GM19238 (cell line): ENCODE measurements around the gene CNTNAP2.

Source experiments
- DNase-seq: peaks from one replicate; pipeline ENCODE4 v3.0.0; 2011; ENCODE audit warnings: low spot score; ENCODE audit not compliant: insufficient read length

Gene CNTNAP2

GRCh38 chr7:148371280-148371937 is 2254.8 kb downstream of the CNTNAP2 start:
- no peak for DNase-seq

GRCh38 chr7:148374396-148375259 is 2258.0 kb downstream of the CNTNAP2 start:
- no peak for DNase-seq

- DNase-seq, result no peak
These were observed 2263.1 kb downstream of the CNTNAP2 start for GRCh38 chr7:148379677-148380076.

- no peak for DNase-seq
These were observed 2264.2 kb downstream of the CNTNAP2 start for GRCh38 chr7:148380596-148381419.

GRCh38 chr7:148382596-148382995 is 2266.0 kb downstream of the CNTNAP2 start:
- DNase-seq, result no peak

- DNase-seq, result no peak
These were observed 2267.1 kb downstream of the CNTNAP2 start for GRCh38 chr7:148383651-148384050.

GRCh38 chr7:148385009-148385682 is 2268.5 kb downstream of the CNTNAP2 start:
- no peak for DNase-seq

- DNase-seq, result no peak
These were observed 2273.8 kb downstream of the CNTNAP2 start for GRCh38 chr7:148390381-148390780.

- DNase-seq, result no peak
These were observed 2275.0 kb downstream of the CNTNAP2 start for GRCh38 chr7:148391591-148391990.

- no peak for DNase-seq
These were observed 2278.0 kb downstream of the CNTNAP2 start for GRCh38 chr7:148394582-148394981.

GRCh38 chr7:148395352-148395811 is 2278.8 kb downstream of the CNTNAP2 start:
- no peak for DNase-seq

GRCh38 chr7:148395990-148396716 is 2279.6 kb downstream of the CNTNAP2 start:
- DNase-seq, result no peak

- no peak for DNase-seq
These were observed 2280.5 kb downstream of the CNTNAP2 start for GRCh38 chr7:148397056-148397455.

- DNase-seq, result no peak
These were observed 2280.9 kb downstream of the CNTNAP2 start for GRCh38 chr7:148397551-148397950.

- no peak for DNase-seq
These were observed 2281.4 kb downstream of the CNTNAP2 start for GRCh38 chr7:148397985-148398384.

GRCh38 chr7:148398844-148399365 is 2282.3 kb downstream of the CNTNAP2 start:
- no peak for DNase-seq

GRCh38 chr7:148400101-148400500 is 2283.5 kb downstream of the CNTNAP2 start:
- no peak for DNase-seq

- no peak for DNase-seq
These were observed 2285.6 kb downstream of the CNTNAP2 start for GRCh38 chr7:148402159-148402558.

GRCh38 chr7:148403466-148403993 is 2286.9 kb downstream of the CNTNAP2 start:
- DNase-seq, result no peak

GRCh38 chr7:148408307-148408706 is 2291.7 kb downstream of the CNTNAP2 start:
- no peak for DNase-seq
